Stimulated activated naive CD8-positive, alpha-beta T cell treated with anti-CD3 and anti-CD28 coated beads, Interleukin-15, Interleukin-2, amounts not matched to agents 100 ng/mL and 50 ng/mL, for 24 hours (primary cell): ENCODE results near the gene CACNA1A.

ENCODE experiments used
- H3K27ac Mint-ChIP-seq: one replicate; pipeline ENCODE4 v1.8.0; 2021; ENCODE audit warnings: mild to moderate bottlenecking, mixed read lengths
- H3K27me3 Mint-ChIP-seq: one replicate; pipeline ENCODE4 v1.8.0; 2021; ENCODE audit warnings: mixed read lengths
- H3K36me3 Mint-ChIP-seq: one replicate; pipeline ENCODE4 v1.8.0; 2021; ENCODE audit warnings: low read depth, mixed read lengths
- H3K4me1 Mint-ChIP-seq: one replicate; pipeline ENCODE4 v1.8.0; 2021; ENCODE audit warnings: low read depth, mixed read lengths
- H3K4me3 Mint-ChIP-seq: one replicate; pipeline ENCODE4 v1.8.0; 2021; ENCODE audit warnings: mild to moderate bottlenecking, mixed read lengths
- H3K9me3 Mint-ChIP-seq: one replicate; pipeline ENCODE4 v1.8.0; 2021; ENCODE audit warnings: mixed read lengths

The CACNA1A gene

DNA sequence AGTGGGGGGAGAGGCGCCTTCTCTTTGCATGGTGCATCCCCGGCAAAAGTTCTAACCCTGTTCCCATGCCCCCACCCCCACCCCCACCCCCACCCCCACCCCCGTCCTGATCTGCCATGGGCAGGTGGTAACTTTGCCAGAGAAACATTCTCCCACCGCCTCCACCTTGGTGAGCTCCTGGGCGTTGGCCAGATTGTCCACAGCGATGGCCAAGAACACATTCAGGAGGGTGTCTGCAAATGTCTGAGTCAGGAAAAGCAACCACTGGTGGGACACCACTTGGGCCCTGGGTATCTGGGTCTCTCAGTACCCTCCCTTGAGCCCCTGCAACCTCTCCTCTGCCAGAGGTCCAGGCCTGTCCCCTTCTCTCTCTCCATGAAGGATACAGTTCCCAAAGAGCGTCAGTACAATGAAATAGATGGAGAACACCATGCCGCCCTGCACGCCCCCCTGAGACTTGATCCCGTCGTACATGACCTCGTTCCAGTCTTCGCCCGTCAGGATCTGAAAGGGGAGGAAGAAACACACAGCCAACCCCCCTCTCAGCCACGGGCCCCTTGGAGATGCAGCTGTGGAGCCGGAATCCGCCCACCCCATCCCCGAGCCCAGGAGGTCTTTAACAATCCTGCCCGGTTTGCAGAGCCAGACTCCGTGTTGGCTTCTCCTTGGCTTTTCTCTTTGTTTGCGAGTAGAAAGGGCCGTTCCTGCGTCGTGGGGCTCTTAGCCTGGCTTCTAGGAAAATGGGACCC is 202.7 kb downstream of the CACNA1A start:
- Mint-ChIP-seq H3K4me1 (peaks cover 6% of the 10 kb centered on the region), H3K4me3 (no peak overlapping the region), H3K36me3 (no peaks in the 10 kb centered on the region), H3K27me3 (peaks cover 31% of the 10 kb centered on the region), H3K27ac (no peak overlapping the region), H3K9me3 (no peaks in the 10 kb centered on the region)

DNA sequence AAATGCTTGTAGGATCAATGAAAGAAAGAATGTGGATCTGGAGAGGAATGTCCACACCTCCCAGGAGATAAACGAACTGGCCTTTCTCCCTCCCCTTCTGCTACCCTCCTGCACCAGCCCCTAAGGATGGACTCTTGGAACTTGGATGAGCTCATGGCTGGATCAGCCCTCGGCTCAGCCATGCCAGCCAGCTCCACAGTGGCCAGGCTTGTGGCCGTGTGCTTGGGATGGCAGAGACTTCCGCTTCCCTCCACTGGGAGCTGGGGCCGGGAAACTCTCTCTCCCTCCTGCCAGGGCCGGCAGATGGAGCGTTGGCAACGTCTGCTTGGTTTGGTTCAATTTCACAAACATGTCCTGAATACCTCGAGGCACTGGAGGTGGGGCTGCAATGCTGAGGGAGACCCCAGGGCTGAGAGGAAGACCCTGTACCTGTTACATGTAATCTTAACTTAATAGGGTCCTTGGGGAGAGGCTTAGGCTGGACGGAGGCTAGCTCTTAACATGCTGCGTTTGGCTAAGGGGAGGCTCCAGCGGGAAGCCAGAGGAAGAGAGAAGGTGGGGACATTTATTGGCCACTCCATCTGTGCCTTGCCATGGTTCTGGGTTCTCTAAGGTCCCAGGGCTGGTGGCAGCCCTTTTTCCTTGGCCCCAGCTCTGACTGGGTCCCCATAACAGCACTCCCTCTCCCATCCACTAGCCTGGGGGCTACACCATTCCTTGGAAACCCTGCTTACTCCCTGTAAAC is 203.6 kb downstream of the CACNA1A start:
- no peak overlapping the region for H3K4me3 Mint-ChIP-seq
- H3K9me3 Mint-ChIP-seq = no peaks in the 10 kb centered on the region
- H3K27me3 Mint-ChIP-seq = peaks cover 31% of the 10 kb centered on the region
- H3K36me3 Mint-ChIP-seq = no peaks in the 10 kb centered on the region
- peaks cover 6% of the 10 kb centered on the region for H3K4me1 Mint-ChIP-seq
- H3K27ac Mint-ChIP-seq = no peak overlapping the region

GRCh38 chr19:13301627-13302334 is 204.5 kb downstream of the CACNA1A start:
- Mint-ChIP-seq H3K4me3 (no peak overlapping the region), H3K9me3 (no peaks in the 10 kb centered on the region), H3K27me3 (peaks cover 31% of the 10 kb centered on the region), H3K36me3 (no peaks in the 10 kb centered on the region), H3K4me1 (peaks cover 6% of the 10 kb centered on the region), H3K27ac (no peak overlapping the region)

- Mint-ChIP-seq H3K4me1 (peaks cover 6% of the 10 kb centered on the region), H3K27ac (no peak overlapping the region), H3K27me3 (peaks cover 31% of the 10 kb centered on the region), H3K4me3 (no peak overlapping the region), H3K36me3 (no peaks in the 10 kb centered on the region), H3K9me3 (no peaks in the 10 kb centered on the region)
Measured at GRCh38 chr19:13300421-13301030, 205.8 kb downstream of the CACNA1A start.

GRCh38 chr19:13299838-13300237 is 206.4 kb downstream of the CACNA1A start:
- no peak overlapping the region for H3K4me3 Mint-ChIP-seq
- H3K4me1 Mint-ChIP-seq = peaks cover 6% of the 10 kb centered on the region
- no peaks in the 10 kb centered on the region for H3K36me3 Mint-ChIP-seq
- peaks cover 27% of the 10 kb centered on the region for H3K27me3 Mint-ChIP-seq
- H3K9me3 Mint-ChIP-seq = no peaks in the 10 kb centered on the region
- no peak overlapping the region for H3K27ac Mint-ChIP-seq

- Mint-ChIP-seq H3K9me3 (no peaks in the 10 kb centered on the region), H3K36me3 (no peaks in the 10 kb centered on the region), H3K27ac (no peak overlapping the region), H3K4me1 (peaks cover 6% of the 10 kb centered on the region), H3K4me3 (no peak overlapping the region), H3K27me3 (peaks cover 27% of the 10 kb centered on the region)
Measured at GRCh38 chr19:13298565-13299481, 207.5 kb downstream of the CACNA1A start.

GRCh38 chr19:13297023-13297422 is 209.3 kb downstream of the CACNA1A start:
- no peak overlapping the region for H3K4me3 Mint-ChIP-seq
- H3K9me3 Mint-ChIP-seq = no peaks in the 10 kb centered on the region
- H3K4me1 Mint-ChIP-seq = peaks cover 6% of the 10 kb centered on the region
- peaks cover 18% of the 10 kb centered on the region for H3K27me3 Mint-ChIP-seq
- no peak overlapping the region for H3K27ac Mint-ChIP-seq
- no peaks in the 10 kb centered on the region for H3K36me3 Mint-ChIP-seq

DNA sequence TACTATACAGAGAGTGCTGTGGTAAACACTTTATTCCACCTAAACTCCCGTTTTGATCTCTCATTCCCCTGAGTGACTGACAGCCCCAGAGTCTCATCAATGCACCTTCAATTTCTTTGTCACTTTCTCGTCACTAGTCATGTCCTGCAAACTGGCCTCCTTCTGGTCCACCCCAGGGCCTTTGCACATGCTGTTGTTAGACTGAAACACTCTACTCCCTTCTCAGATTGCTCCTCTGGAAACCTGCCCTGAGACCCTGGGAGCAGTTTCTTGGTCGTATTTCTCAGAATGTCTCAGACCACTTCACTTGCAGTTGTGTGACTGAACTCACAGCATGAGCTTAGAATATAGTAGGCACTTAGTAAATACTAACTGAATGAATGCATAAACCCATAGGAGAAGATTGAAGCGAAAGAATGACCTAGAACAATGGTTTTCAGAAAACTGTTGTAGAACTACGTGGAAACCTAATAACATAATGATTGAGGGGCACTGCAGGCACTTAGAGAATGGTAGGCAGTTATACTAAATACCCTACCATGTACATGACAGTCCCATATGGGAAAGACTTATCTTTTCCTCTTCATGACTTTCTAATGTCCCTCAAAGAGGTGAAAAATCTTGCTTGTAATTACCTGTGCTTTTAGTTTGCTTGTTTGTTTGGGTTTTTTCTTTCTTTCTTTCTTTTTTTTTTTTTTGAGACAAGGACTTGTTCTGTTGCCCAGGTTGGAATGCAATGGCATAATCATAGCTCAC is 211.3 kb downstream of the CACNA1A start:
- H3K4me3 Mint-ChIP-seq = no peak overlapping the region
- no peaks in the 10 kb centered on the region for H3K9me3 Mint-ChIP-seq
- H3K27ac Mint-ChIP-seq = no peak overlapping the region
- no peaks in the 10 kb centered on the region for H3K36me3 Mint-ChIP-seq
- H3K27me3 Mint-ChIP-seq = peaks cover 8% of the 10 kb centered on the region
- H3K4me1 Mint-ChIP-seq = peaks cover 6% of the 10 kb centered on the region

- Mint-ChIP-seq H3K36me3 (no peaks in the 10 kb centered on the region), H3K27ac (no peak overlapping the region), H3K9me3 (no peaks in the 10 kb centered on the region), H3K27me3 (no peaks in the 10 kb centered on the region), H3K4me1 (no peaks in the 10 kb centered on the region), H3K4me3 (no peak overlapping the region)
Measured at GRCh38 chr19:13291913-13292312, 214.4 kb downstream of the CACNA1A start.

- no peaks in the 10 kb centered on the region for H3K4me1 Mint-ChIP-seq
- no peak overlapping the region for H3K27ac Mint-ChIP-seq
- H3K36me3 Mint-ChIP-seq = no peaks in the 10 kb centered on the region
- H3K4me3 Mint-ChIP-seq = no peak overlapping the region
- no peaks in the 10 kb centered on the region for H3K27me3 Mint-ChIP-seq
- no peaks in the 10 kb centered on the region for H3K9me3 Mint-ChIP-seq
Measured at GRCh38 chr19:13290741-13291140, 215.5 kb downstream of the CACNA1A start.

- Mint-ChIP-seq H3K4me1 (no peaks in the 10 kb centered on the region), H3K27me3 (no peaks in the 10 kb centered on the region)
Measured at GRCh38 chr19:13289295-13289694, 217.0 kb downstream of the CACNA1A start.

DNA sequence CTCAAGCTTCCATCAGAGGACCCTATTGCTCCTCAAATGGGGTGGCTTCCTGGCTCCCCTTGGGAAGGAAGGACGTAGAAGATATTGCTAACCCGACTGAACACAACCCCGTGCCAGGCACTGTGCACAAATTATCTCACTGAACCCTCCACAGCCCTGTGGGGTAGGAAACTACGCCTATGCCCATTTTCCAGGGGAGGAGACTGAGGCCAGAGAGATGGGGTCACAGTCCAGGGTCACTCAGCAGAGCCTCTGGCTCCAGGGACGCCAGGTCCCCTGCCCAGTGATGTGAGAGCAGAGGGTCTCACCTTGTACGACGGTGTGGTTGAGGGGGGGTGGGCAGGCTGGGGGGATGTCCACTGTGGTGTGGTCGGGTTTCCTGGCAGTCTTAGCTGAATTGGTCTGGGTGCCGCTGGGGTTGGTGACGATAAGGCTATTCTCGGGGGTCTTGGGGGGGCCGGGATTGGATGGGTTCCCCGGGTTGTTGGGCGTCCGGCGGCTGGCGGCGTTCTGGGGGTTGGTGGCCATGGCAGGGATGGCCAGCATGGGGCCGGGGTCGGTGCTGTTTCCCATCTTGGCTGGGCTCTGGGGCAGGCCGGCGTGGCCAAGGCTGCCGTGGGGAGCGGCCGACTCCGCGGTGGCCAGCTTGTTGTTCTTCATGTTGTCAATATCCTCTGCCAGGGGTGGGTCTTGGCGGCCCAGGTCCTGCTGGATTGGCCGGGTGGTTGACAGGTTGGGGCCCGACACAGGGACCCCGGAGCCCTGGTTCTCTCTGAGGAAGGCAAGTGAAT is 219.9 kb downstream of the CACNA1A start:
- H3K36me3 Mint-ChIP-seq = no peaks in the 10 kb centered on the region
- H3K4me3 Mint-ChIP-seq = no peak overlapping the region
- no peaks in the 10 kb centered on the region for H3K4me1 Mint-ChIP-seq
- peaks cover 3% of the 10 kb centered on the region for H3K27me3 Mint-ChIP-seq
- H3K9me3 Mint-ChIP-seq = no peaks in the 10 kb centered on the region
- H3K27ac Mint-ChIP-seq = no peak overlapping the region

More at GRCh38 chr19:13289295-13289694, 217.0 kb downstream of the CACNA1A start:
- no peaks in the 10 kb centered on the region for H3K36me3 Mint-ChIP-seq
- H3K9me3 Mint-ChIP-seq = no peaks in the 10 kb centered on the region
- no peak overlapping the region for H3K4me3 Mint-ChIP-seq
- H3K27ac Mint-ChIP-seq = no peak overlapping the region
